Glutamatergic neuron (in vitro differentiated cells): Measurements from ENCODE around the gene USP40. TPM values are rescaled to one million over a fixed set of nuclear protein-coding genes. Genes with fewer than 3 reads are reported as not detected.
A peak's percentile ranks its signal among the peaks of the same experiment; 100 is the strongest.

Source experiments
- DNase-seq: peaks from one replicate; pipeline ENCODE4 v3.0.0; 2022
- H3K27ac Mint-ChIP-seq: one replicate; pipeline ENCODE4 v1.8.0; 2020; ENCODE audit warnings: mild to moderate bottlenecking, mixed read lengths, inconsistent platforms; ENCODE audit not compliant: unreplicated experiment
- H3K27me3 Mint-ChIP-seq: one replicate; pipeline ENCODE4 v1.8.0; 2020; ENCODE audit warnings: mild to moderate bottlenecking, moderate library complexity, mixed read lengths, inconsistent platforms; ENCODE audit not compliant: unreplicated experiment
- H3K36me3 Mint-ChIP-seq: one replicate; pipeline ENCODE4 v1.8.0; 2020; ENCODE audit warnings: mild to moderate bottlenecking, mixed read lengths, inconsistent platforms; ENCODE audit not compliant: unreplicated experiment
- H3K4me1 Mint-ChIP-seq: one replicate; pipeline ENCODE4 v1.8.0; 2020; ENCODE audit warnings: mild to moderate bottlenecking, low read depth, mixed read lengths, inconsistent platforms; ENCODE audit not compliant: unreplicated experiment
- H3K4me3 Mint-ChIP-seq: one replicate; pipeline ENCODE4 v1.8.0; 2020; ENCODE audit warnings: mild to moderate bottlenecking, mixed read lengths, inconsistent platforms; ENCODE audit not compliant: unreplicated experiment
- H3K9me3 Mint-ChIP-seq: one replicate; pipeline ENCODE4 v1.8.0; 2020; ENCODE audit warnings: mild to moderate bottlenecking, moderate library complexity, mixed read lengths, inconsistent platforms; ENCODE audit not compliant: unreplicated experiment
- CTCF ChIP-seq: fragments of 200-600 bp; sonication (generic); IDR thresholded peaks from one replicate; pipeline ENCODE4 v1.5.0; 2021; ENCODE audit not compliant: partially characterized antibody, unreplicated experiment
- total RNA-seq: library from RNA; stranded (reverse); fragmentation: NEBNext Ultra II Directional; extraction: Animal tissue kit (Norgen Biotek cat#: 25700); gene quantifications from one replicate; pipeline ENCODE4 v1.2.1, GENCODE V29; 2021; ENCODE audit not compliant: unreplicated experiment

The USP40 gene
- total RNA-seq, 1 donor from 2014 or later = 21.8 TPM

GRCh38 chr2:233447506-233448219 is 118.9 kb downstream of the USP40 start:
- no peak for TF ChIP-seq CTCF
- no peaks in the 10 kb centered on the region for H3K36me3 Mint-ChIP-seq
- peaks cover 17% of the 10 kb centered on the region for H3K27me3 Mint-ChIP-seq
- H3K27ac Mint-ChIP-seq = peak overlapping the region; percentile 99
- H3K4me3 Mint-ChIP-seq = peak overlapping the region; percentile 71
- peak; percentile 57 for DNase-seq
- peaks cover 56% of the 10 kb centered on the region for H3K4me1 Mint-ChIP-seq
- H3K9me3 Mint-ChIP-seq = peaks cover 9% of the 10 kb centered on the region

- Mint-ChIP-seq H3K27ac (peak overlapping the region; percentile 99), H3K36me3 (no peaks in the 10 kb centered on the region), H3K4me3 (peak overlapping the region; percentile 79), H3K4me1 (peaks cover 52% of the 10 kb centered on the region), H3K9me3 (peaks cover 11% of the 10 kb centered on the region), H3K27me3 (peaks cover 17% of the 10 kb centered on the region)
- no peak for DNase-seq
- no peak for TF ChIP-seq CTCF
These were observed 119.8 kb downstream of the USP40 start for GRCh38 chr2:233446606-233447305.

- H3K4me3 Mint-ChIP-seq = peak overlapping the region; percentile 60
- no peak for TF ChIP-seq CTCF
- H3K9me3 Mint-ChIP-seq = peaks cover 12% of the 10 kb centered on the region
- no peak for DNase-seq
- H3K4me1 Mint-ChIP-seq = peaks cover 52% of the 10 kb centered on the region
- H3K36me3 Mint-ChIP-seq = no peaks in the 10 kb centered on the region
- peak overlapping the region; percentile 86 for H3K27ac Mint-ChIP-seq
- peaks cover 17% of the 10 kb centered on the region for H3K27me3 Mint-ChIP-seq
These were observed 120.5 kb downstream of the USP40 start for GRCh38 chr2:233446121-233446520.

GRCh38 chr2:233445152-233445830 is 121.3 kb downstream of the USP40 start:
- Mint-ChIP-seq H3K4me3 (no peak overlapping the region), H3K36me3 (no peaks in the 10 kb centered on the region), H3K27ac (no peak overlapping the region), H3K9me3 (peaks cover 12% of the 10 kb centered on the region), H3K4me1 (peaks cover 50% of the 10 kb centered on the region), H3K27me3 (peaks cover 17% of the 10 kb centered on the region)
- no peak for DNase-seq
- no peak for TF ChIP-seq CTCF
